Measurements from ENCODE around the gene SPR.

SPR gene

DNA sequence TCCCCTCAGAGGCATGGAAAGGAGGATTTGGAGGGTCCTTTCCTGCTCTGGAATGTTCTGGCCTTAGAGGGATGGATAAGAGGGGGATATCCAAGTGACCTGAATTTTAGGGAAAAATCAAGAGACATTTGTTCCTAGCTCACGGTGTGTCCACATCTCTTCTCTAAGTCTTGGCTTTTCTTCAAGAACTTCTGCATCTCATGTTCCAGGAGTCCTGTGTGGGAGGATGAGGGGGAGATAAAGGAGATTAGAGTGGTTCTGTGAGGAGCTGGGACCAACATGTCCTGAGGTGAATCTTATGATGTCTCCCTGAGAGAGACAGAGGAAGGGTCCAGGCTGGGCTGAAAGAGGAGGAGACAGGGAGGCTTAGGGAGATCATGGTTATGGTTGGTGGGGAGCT lies 41.8 kb downstream of the SPR start:
- no peak for DNase-seq (ENCODE audit: extremely low read depth in 1 of 2, low read depth in 1 of 2)

GRCh38 chr2:72931280-72931910 lies 44.2 kb downstream of the SPR start:
- no peak for DNase-seq (ENCODE audit: extremely low read depth in 1 of 2, low read depth in 1 of 2)

DNA sequence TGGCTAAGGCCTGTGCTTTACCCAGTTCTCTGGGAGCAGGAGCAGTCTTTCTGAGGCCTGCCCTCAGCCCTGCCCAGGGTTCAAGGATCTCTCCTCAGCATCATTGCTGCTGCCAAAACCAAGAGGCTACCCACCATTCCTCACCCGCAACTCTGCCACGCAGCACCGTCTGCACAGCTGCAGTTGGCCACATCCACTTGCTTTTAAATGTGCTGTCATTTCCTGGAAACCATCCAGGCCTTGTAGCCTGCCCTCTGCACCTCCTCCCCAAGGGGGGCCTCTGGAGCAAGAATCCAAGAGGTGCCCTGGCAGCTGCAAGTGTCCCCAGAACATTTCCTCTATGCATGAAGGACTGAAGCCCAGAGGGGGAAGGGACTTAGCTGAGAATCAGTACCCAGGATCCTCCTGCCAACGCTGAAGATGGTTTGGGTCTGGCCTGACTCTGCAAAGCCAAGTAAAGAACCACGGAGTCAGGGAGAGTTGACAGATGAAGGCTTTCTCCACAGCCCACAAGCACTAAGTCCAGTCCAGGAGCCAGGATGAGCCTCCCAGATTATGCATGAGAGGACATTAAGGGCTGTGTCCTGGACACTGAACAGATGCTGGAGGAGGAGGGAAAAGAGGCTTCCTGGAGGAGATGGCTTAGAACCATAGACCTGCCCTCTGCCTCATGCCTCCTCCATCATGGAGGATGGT lies 45.0 kb downstream of the SPR start:
- DNase-seq (ENCODE audit: extremely low read depth in 1 of 2, low read depth in 1 of 2), result no peak

GRCh38 chr2:72932805-72933204 lies 45.6 kb downstream of the SPR start:
- no peak for DNase-seq (ENCODE audit: extremely low read depth in 1 of 2, low read depth in 1 of 2)

DNA sequence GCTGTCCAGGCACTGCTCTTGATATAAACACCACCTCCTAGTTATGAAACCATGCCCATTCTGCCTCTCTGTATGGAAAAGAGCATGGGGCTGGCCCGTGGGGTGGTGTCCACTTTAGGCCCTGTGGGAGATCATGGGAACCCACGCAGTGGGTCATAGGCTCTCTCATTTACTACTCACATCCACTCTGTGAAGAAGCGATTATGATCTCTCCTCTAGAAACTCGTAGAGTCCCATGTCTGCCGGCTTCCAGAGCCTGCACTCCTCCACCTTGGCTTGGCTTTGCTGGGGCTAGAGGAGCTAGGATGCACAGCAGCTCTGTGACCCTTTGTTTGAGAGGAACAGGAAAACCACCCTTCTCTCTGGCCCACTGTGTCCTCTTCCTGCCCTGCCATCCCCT lies 46.0 kb downstream of the SPR start:
- no peak for DNase-seq (ENCODE audit: extremely low read depth in 1 of 2, low read depth in 1 of 2)

GRCh38 chr2:72933646-72934151 lies 46.5 kb downstream of the SPR start:
- no peak for DNase-seq (ENCODE audit: extremely low read depth in 1 of 2, low read depth in 1 of 2)

- DNase-seq (ENCODE audit: extremely low read depth in 1 of 2, low read depth in 1 of 2), result no peak
These were observed 47.7 kb downstream of the SPR start for GRCh38 chr2:72934683-72935610.

GRCh38 chr2:72935611-72935957 lies 48.4 kb downstream of the SPR start:
- DNase-seq (ENCODE audit: extremely low read depth in 1 of 2, low read depth in 1 of 2), result no peak

DNA sequence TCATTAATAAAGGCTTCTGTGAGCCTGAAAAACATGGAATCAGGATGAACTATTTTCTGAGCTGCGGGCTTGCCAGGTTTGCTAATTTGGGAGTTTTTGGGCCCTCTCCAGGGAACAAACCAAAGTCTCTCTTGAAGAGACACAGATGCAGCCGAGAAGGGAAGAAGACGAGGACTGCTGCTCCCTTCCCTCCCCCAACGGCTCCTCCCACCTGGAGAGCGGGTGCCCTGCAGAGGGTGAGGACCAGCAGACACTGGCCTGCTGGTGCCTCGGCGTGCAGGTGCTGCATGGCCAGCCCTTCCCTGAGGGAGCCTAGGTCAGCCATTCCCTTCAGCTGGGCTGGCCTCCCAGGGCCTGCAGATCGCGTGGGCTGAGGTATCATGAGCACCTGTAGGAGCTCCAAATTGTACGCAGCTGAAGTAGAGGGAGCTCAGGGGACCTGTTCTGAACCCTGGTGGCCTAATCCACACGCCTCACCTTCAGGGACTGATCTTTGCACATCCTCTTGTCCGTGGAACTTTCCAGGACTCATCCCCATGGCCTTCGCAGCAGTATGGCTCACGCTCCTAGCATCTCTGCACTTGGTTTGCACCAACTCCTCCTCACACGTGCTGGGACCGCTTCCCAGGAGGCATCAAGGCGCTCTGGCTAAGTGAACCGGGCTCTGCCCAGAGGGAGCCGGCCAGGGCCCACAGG lies 49.6 kb downstream of the SPR start:
- DNase-seq (ENCODE audit: extremely low read depth in 1 of 2, low read depth in 1 of 2), result no peak

DNA sequence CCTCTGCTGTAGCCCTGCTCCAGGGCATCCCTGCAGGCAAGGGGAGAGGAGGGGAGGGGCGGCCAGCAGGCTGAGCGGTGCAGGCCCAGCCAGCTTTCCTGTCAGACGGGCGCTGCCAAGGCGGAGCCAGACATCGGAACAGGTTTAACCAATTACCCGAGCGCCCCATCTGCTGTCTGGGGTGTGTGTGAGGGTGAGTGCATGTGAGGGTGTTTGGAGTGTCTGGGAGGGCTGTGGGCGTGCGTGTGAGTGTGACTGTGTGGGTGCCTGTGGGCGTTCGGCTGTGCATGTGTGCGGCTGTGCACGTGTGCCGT lies 50.1 kb downstream of the SPR start:
- no peak for DNase-seq (ENCODE audit: extremely low read depth in 1 of 2, low read depth in 1 of 2)

- no peak for DNase-seq (ENCODE audit: extremely low read depth in 1 of 2, low read depth in 1 of 2)
These were observed 51.2 kb downstream of the SPR start for GRCh38 chr2:72938455-72938854.

- DNase-seq (ENCODE audit: extremely low read depth in 1 of 2, low read depth in 1 of 2), result no peak
These were observed 53.2 kb downstream of the SPR start for GRCh38 chr2:72940361-72940760.

DNA sequence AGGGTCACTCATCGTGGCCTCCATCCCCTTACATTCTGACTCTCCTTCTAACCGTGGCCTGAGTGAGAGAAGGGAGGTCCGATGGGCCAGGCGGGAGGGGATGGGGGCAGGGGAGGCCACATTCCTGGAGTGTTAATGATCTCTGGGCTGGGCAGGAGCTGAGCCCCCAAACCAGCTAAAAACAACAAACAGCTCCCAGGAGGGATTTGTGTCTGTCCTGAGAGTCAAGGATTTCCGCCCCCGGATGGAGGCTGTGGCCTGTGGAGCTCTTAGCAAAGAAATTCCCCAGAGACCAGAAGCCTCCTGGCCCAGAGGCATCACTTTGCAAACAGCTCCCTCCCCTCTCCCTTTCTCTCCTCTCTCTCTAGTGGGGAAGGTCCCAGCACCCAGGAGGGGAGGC lies 53.6 kb downstream of the SPR start:
- no peak for DNase-seq (ENCODE audit: extremely low read depth in 1 of 2, low read depth in 1 of 2)

Measured in activated CD8-positive, alpha-beta memory T cell treated with anti-CD3 and anti-CD28 coated beads for 1 hour (primary cell).